DLD1 (cell line): Measurements from ENCODE around the gene CAV2.
"Not testable (repeated sequence)": the region's sequence is repeated elsewhere in the genome, so short reads cannot be mapped to it uniquely, and the experiment has no call there.

ENCODE experiments used
- in situ Hi-C: cut with HindIII; loops from 2 replicates; pipeline ENCODE4 v1.10.0; 2017; ENCODE audit warnings: low sequenced_read_pairs

Gene CAV2, protein sequence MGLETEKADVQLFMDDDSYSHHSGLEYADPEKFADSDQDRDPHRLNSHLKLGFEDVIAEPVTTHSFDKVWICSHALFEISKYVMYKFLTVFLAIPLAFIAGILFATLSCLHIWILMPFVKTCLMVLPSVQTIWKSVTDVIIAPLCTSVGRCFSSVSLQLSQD

GRCh38 chr7:116499168-116500077 is at the start of gene CAV2:
Gene CAV2 (plus strand): TSS chr7:116499738. CDS start chr7:116499782, 44 bp downstream.
- in situ Hi-C loops = loop anchor here (25.0 kb wide), 1 partner anchor 237 kb away; no protein-coding TSS in a partner anchor

- in situ Hi-C loops = no loop called here
Measured at GRCh38 chr7:116449950-116450349, 49.6 kb upstream of the CAV2 start.

DNA sequence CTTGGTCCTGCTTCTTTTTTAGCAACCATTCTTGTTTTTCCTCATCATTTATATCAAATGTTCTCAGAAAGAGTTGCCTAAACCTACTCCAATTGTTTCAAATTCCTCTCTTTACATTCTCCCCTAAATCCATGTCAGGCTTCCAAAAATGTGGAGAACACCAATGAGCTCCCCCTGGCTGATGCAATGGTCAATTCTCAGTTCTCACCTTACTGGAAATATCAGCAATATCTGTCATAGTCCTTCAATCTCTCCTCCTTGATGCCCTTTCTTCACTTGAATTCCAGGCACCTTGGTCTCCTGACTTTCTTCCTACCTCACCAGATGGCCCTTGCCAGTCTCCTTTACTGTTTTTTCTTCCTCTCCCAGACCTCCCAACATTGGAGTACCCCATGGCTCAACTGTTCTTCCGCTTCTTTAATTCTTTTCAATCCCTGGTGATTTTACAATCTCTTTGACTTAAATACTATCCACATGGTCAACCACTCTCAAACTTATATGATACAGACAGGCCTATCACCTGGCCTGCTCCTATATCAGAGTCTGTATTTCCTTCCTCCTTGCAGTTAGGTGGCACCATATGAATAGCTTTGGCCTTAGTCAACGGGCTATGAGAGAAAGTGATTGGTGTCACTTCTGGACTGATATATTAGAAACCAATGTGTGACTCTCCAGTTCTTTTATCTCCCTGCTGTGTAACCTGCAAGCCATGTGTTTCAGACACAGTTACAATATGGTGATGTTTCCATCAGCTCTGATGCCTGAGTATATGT is 47.4 kb upstream of the CAV2 start:
- in situ Hi-C loops = no loop called here

DNA sequence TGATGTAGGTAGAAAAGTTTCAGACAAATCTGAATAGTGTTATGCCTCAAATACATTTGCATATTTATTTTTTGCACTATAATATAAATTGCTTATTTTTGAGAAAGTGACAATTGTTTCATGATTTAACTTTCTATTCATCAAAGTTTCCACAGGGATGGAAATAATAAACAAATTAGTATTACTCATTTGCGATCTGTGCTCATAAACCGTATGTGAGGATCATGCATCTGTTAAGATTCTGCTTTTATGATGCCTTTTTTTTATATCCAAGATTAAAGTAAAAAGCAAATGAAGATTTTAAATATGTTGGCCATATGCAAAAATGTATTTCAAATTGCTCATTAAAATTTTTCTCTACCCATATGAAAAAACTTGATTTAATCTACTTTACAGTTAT is 45.2 kb upstream of the CAV2 start:
- in situ Hi-C loops = no loop called here

GRCh38 chr7:116455009-116455408 is 44.5 kb upstream of the CAV2 start:
- in situ Hi-C loops = no loop called here

GRCh38 chr7:116455499-116455898 is 44.0 kb upstream of the CAV2 start:
- in situ Hi-C loops = no loop called here

DNA sequence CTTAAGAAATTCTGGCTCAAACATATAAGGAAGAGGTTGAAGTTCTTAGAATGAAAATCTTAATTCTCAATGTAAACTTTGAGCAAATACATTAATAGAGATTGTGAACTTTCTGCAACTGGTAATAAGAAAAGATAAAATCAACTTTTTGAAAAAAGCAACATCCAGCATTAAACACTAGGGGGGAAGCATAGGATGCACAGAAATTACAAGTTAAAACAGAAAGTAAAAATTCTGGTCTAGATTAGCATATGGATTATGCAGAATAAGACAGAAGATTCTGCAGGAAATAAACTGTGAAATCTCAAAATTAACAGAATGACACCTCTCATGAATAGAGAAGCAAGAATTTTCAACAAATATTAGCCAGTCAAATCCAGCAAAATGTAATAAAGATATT is 38.0 kb upstream of the CAV2 start:
- in situ Hi-C loops = no loop called here

- in situ Hi-C loops = no loop called here
Measured at GRCh38 chr7:116463956-116464355, 35.6 kb upstream of the CAV2 start.

DNA sequence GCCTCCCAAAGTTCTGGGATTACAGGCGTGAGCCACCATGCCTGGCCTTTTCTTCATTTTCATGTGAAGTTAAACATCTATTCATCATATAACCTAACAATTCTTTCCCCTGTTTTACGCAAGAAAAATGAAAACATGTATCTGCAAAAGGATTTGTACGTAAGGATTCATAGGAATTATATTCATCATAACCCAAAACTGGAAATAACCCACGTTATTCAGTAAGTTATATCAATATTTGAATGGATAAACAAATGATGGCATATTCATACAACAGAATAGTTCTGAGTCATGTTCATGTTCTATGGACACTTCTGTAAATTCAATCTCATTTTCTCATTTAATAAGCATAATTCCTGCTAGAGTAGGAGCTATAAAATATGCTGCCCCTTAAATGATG is 35.2 kb upstream of the CAV2 start:
- in situ Hi-C loops = no loop called here

- in situ Hi-C loops = no loop called here
Measured at GRCh38 chr7:116465125-116465524, 34.4 kb upstream of the CAV2 start.

- in situ Hi-C loops = no loop called here
Measured at GRCh38 chr7:116468534-116468933, 31.0 kb upstream of the CAV2 start.

GRCh38 chr7:116477625-116478024 is 21.9 kb upstream of the CAV2 start:
- in situ Hi-C loops = no loop called here

GRCh38 chr7:116478834-116479233 is 20.7 kb upstream of the CAV2 start:
- in situ Hi-C loops = no loop called here

GRCh38 chr7:116483271-116483942 is 16.1 kb upstream of the CAV2 start:
- in situ Hi-C loops = no loop called here

GRCh38 chr7:116484389-116484788 is 15.1 kb upstream of the CAV2 start:
- in situ Hi-C loops = not testable (repeated sequence)

- in situ Hi-C loops = no loop called here
Measured at GRCh38 chr7:116487907-116488521, 11.5 kb upstream of the CAV2 start.

- in situ Hi-C loops = no loop called here
Measured at GRCh38 chr7:116490351-116490750, 9.2 kb upstream of the CAV2 start.

DNA sequence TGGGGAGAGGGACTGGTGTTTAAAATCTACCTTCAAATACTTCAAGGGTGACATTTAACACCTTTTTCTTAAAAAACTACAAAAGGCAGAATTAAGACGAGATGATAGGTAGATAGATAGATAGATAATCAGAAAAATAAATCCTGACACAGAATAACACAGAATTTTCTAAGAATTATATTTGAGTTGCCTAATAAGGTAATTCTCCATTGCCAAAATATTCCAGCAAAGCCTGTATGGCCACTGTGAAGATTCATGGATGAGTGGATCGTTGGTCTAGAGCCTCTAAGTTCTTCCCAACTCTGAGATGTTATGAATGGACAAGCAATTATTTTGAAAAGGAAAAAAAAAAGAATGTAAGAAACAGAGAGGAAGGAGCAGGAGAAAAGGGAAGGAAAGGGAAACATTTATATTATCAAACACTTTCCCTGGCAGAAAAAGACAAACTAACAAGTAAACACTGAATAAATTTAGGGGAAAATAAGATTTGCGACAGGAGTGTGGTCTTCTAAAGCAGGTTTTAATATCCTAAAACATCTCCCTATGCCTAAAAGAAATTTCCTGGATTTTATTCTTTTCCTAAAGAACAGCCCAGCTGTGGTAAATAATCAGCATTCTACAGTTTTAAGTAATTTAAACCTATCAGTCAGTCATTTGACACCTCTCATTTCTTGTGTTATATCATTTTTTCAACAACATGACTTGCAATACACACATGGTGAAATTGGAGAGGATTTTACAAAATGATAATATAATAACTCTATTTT is 7.5 kb upstream of the CAV2 start:
- in situ Hi-C loops = no loop called here

GRCh38 chr7:116492654-116493109 is 6.9 kb upstream of the CAV2 start:
- in situ Hi-C loops = no loop called here

- in situ Hi-C loops = no loop called here
Measured at GRCh38 chr7:116493449-116493848, 6.1 kb upstream of the CAV2 start.
